NB4 (cell line): Measurements from ENCODE around the gene RBM18.

Experiments
- MYC ChIP-seq: IDR thresholded peaks from 2 replicates; pipeline ENCODE4 v1.6.1; 2011; ENCODE audit warnings: low read depth, low read length
- POLR2A ChIP-seq: IDR thresholded peaks from 2 replicates; pipeline ENCODE4 v1.6.1; 2011; ENCODE audit warnings: mild to moderate bottlenecking; ENCODE audit not compliant: insufficient read length; ENCODE audit errors: extremely low read depth
- TF ChIP-seq, protein P1 (sequence below): IDR thresholded peaks from one replicate; pipeline ENCODE4 v1.5.1; 2012; ENCODE audit warnings: low read depth, low read length
- TF ChIP-seq, protein P2 (sequence below): IDR thresholded peaks from 2 replicates; pipeline ENCODE4 v1.6.1; 2011; ENCODE audit warnings: low read depth, low read length

- TF ChIP-seq, protein P1, sequence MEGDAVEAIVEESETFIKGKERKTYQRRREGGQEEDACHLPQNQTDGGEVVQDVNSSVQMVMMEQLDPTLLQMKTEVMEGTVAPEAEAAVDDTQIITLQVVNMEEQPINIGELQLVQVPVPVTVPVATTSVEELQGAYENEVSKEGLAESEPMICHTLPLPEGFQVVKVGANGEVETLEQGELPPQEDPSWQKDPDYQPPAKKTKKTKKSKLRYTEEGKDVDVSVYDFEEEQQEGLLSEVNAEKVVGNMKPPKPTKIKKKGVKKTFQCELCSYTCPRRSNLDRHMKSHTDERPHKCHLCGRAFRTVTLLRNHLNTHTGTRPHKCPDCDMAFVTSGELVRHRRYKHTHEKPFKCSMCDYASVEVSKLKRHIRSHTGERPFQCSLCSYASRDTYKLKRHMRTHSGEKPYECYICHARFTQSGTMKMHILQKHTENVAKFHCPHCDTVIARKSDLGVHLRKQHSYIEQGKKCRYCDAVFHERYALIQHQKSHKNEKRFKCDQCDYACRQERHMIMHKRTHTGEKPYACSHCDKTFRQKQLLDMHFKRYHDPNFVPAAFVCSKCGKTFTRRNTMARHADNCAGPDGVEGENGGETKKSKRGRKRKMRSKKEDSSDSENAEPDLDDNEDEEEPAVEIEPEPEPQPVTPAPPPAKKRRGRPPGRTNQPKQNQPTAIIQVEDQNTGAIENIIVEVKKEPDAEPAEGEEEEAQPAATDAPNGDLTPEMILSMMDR: no peak
- TF ChIP-seq MYC (no peak), POLR2A (no peak)
- TF ChIP-seq, protein P2, sequence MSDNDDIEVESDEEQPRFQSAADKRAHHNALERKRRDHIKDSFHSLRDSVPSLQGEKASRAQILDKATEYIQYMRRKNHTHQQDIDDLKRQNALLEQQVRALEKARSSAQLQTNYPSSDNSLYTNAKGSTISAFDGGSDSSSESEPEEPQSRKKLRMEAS: no peak
These were observed 76.3 kb downstream of the RBM18 start for GRCh38 chr9:122188369-122188768.
